Breast epithelium (tissue), 3 donors: Measurements from ENCODE around the gene ALMS1.

Experiments used
- POLR2A ChIP-seq: fragments of 450-650 bp; IDR thresholded peaks from one replicate; pipeline ENCODE4 v1.6.1; 2016; ENCODE audit warnings: antibody characterized with exemption, mild to moderate bottlenecking, moderate library complexity
- POLR2AphosphoS5 ChIP-seq, 3 donors: sonication (generic); formaldehyde crosslinking; IDR thresholded peaks; one replicate each; pipeline ENCODE4 v1.6.1; 2017; ENCODE audit warnings: antibody characterized with exemption in 3 of 3
- TF ChIP-seq, protein P1 (sequence below), 3 donors: fragments of 450-650 bp; IDR thresholded peaks; one replicate each; pipeline ENCODE4 v1.5.1; 2016 to 2017; ENCODE audit warnings: antibody characterized with exemption in 3 of 3, mild to moderate bottlenecking in 3 of 3, moderate library complexity in 3 of 3

DNA sequence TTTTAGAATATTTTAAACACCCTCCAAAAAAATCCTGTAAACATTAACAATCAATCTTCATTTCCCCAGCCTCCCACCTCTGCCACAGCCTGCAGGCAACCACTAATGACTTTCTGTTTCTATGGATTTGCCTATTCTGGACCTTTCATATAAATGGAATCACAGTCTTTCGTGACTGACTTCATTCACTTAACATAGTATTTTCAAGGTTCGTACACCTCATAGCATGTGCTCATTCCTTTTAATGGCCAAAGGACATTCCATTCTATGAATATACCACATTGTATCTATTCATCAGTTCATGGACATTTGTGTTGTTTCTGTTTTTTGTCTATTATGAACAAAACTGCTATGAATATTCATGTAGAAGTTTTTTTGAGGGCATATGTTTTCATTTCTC, 208.0 kb downstream of the ALMS1 start:
- TF ChIP-seq, protein P1, sequence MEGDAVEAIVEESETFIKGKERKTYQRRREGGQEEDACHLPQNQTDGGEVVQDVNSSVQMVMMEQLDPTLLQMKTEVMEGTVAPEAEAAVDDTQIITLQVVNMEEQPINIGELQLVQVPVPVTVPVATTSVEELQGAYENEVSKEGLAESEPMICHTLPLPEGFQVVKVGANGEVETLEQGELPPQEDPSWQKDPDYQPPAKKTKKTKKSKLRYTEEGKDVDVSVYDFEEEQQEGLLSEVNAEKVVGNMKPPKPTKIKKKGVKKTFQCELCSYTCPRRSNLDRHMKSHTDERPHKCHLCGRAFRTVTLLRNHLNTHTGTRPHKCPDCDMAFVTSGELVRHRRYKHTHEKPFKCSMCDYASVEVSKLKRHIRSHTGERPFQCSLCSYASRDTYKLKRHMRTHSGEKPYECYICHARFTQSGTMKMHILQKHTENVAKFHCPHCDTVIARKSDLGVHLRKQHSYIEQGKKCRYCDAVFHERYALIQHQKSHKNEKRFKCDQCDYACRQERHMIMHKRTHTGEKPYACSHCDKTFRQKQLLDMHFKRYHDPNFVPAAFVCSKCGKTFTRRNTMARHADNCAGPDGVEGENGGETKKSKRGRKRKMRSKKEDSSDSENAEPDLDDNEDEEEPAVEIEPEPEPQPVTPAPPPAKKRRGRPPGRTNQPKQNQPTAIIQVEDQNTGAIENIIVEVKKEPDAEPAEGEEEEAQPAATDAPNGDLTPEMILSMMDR (IDR thresholded peaks at IDR 0.05), result no peak
- TF ChIP-seq POLR2AphosphoS5 (IDR thresholded peaks at IDR 0.05), result no peak
- TF ChIP-seq POLR2A, result no peak
